Measurements from ENCODE around the gene KIN.
"Not testable (repeated sequence)": the region's sequence is repeated elsewhere in the genome, so short reads cannot be mapped to it uniquely, and the experiment has no call there.

KIN gene

GRCh38 chr10:7722927-7723529 lies 64.8 kb downstream of the KIN start:
- no peak for DNase-seq (ENCODE audit: low spot score)

GRCh38 chr10:7720478-7720877 lies 67.3 kb downstream of the KIN start:
- DNase-seq (ENCODE audit: low spot score), result no peak

GRCh38 chr10:7718685-7719084 lies 69.1 kb downstream of the KIN start:
- DNase-seq (ENCODE audit: low spot score), result no peak

GRCh38 chr10:7717767-7718166 lies 70.0 kb downstream of the KIN start:
- DNase-seq (ENCODE audit: low spot score), result no peak

- DNase-seq (ENCODE audit: low spot score), result no peak
Observed at GRCh38 chr10:7715515-7715914, 72.3 kb downstream of the KIN start.

GRCh38 chr10:7711075-7711474 lies 76.7 kb downstream of the KIN start:
- DNase-seq (ENCODE audit: low spot score), result not testable (repeated sequence)

- DNase-seq (ENCODE audit: low spot score), result no peak
Observed at GRCh38 chr10:7710446-7710845, 77.3 kb downstream of the KIN start.

GRCh38 chr10:7708832-7709231 lies 79.0 kb downstream of the KIN start:
- no peak for DNase-seq (ENCODE audit: low spot score)

GRCh38 chr10:7707858-7708622 lies 79.8 kb downstream of the KIN start:
- DNase-seq (ENCODE audit: low spot score), result no peak

GRCh38 chr10:7707102-7707501 lies 80.7 kb downstream of the KIN start:
- DNase-seq (ENCODE audit: low spot score), result no peak

GRCh38 chr10:7706534-7707073 lies 81.2 kb downstream of the KIN start:
- no peak for DNase-seq (ENCODE audit: low spot score)

- DNase-seq (ENCODE audit: low spot score), result no peak
Observed at GRCh38 chr10:7705341-7705740, 82.5 kb downstream of the KIN start.

GRCh38 chr10:7704071-7705016 lies 83.4 kb downstream of the KIN start:
- no peak for DNase-seq (ENCODE audit: low spot score)

GRCh38 chr10:7703140-7703539 lies 84.7 kb downstream of the KIN start, which contains the start of gene ITIH2:
Gene ITIH2, plus strand, starts transcription at chr10:7703316. Its CDS starts 119 bp downstream, at chr10:7703435.
- DNase-seq (ENCODE audit: low spot score), result no peak

GRCh38 chr10:7702288-7702812 lies 85.4 kb downstream of the KIN start:
- DNase-seq (ENCODE audit: low spot score), result no peak

GRCh38 chr10:7701158-7701742 lies 86.5 kb downstream of the KIN start:
- no peak for DNase-seq (ENCODE audit: low spot score)
